GM12873 (cell line): ENCODE measurements around the gene FAM83C.

ENCODE experiments used
- TF ChIP-seq, protein P1 (sequence below): IDR thresholded peaks from 2 replicates; pipeline ENCODE4 v1.5.1; 2012; ENCODE audit warnings: low read depth, mild to moderate bottlenecking, moderate library complexity, low read length, control low read depth; ENCODE audit not compliant: insufficient read depth; ENCODE audit errors: missing control alignments

FAM83C gene

DNA sequence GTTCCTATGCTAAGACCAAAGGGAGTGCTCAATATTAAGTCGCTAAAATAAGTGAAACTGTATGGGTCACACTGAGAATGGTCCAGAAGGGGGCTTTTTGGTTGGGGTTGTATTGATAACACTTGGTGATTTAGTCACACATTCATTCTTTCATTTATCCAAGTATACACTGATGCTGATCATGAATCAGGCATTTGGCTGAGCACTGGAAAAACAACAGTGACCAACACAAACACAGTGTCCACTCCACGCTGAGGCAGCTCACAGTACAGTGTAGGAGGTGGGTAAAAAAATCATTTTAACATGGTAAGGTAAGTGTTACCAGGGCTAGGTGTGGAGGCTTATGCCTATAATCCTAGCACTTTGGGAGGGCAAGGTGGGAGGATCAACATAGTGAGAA is 9.2 kb upstream of the FAM83C start:
- TF ChIP-seq, protein P1, sequence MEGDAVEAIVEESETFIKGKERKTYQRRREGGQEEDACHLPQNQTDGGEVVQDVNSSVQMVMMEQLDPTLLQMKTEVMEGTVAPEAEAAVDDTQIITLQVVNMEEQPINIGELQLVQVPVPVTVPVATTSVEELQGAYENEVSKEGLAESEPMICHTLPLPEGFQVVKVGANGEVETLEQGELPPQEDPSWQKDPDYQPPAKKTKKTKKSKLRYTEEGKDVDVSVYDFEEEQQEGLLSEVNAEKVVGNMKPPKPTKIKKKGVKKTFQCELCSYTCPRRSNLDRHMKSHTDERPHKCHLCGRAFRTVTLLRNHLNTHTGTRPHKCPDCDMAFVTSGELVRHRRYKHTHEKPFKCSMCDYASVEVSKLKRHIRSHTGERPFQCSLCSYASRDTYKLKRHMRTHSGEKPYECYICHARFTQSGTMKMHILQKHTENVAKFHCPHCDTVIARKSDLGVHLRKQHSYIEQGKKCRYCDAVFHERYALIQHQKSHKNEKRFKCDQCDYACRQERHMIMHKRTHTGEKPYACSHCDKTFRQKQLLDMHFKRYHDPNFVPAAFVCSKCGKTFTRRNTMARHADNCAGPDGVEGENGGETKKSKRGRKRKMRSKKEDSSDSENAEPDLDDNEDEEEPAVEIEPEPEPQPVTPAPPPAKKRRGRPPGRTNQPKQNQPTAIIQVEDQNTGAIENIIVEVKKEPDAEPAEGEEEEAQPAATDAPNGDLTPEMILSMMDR = no peak

DNA sequence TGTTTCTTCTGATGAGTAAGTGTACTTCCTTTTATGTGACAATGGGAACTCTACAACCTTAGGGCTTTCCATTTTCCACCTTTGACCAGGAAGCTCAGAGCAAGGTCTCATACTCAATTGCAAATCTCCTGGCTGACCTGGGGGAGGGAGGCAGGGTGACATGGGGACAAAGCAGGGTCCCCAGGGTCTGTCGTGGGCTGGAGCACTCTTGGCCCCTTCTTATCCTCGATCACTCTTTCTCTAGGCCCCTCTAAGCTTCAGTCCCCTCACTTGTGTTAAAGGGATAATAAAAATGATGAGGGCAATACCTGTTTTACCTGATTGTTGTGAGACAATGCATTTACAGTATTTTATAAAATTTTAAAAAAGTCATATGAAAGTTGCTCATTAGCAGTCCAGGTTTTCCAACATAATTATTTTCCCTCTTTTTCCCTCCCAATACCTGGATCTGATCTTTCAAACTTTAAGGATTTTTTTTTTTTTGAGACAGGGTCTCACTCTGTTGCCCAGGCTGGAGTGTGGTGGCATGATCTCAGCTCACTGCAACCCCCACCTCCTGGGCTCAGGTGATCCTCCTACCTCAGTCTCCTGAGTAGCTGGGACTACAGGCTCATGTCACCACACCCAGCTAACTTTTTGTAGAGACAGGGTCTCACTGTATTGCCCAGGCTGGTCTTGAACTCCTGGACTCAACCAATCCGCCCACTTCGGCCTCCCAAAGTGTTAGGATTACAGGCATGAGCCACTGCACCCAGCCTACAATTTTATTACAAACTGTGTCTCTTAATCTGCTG is 8.4 kb upstream of the FAM83C start:
- TF ChIP-seq, protein P1 = no peak

DNA sequence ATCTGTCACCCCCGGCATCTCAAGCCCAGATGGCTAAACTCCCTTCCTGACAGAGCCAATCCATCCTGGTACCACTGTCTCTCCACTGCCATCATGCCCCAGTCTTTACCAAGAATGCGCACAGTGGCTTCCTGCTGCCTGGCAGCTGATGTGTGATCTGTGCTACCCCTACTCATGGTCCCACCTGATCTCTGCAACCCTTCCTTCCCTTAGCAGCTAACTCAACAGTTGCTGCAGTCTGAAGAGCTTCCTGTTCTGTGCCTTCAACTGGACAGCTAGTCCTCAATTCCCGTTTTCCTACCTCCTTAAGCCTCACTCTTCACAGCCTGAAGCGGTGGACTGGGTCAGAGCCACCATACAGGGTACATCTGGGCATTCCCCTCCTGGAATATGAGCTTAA is 7.6 kb upstream of the FAM83C start:
- TF ChIP-seq, protein P1 = no peak

DNA sequence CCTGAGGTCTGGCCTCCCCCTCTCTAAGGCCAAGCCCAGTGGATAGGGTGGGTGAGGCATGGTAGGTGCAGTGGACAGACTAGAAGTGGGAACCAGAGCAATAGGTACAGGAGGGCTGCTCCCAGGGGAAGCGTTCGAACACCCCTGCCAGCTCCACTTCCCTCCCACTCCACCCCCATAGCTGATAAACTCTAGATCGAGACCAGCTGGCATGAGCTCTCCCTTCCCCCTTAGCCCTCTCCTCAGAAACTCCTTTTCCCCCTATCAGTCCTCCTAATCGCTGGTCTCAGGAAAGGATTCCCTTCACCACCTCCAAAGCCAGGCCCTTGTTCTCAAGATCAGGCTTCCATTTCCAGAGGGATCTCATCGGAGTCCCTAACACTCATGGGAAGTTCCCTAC is 6.0 kb upstream of the FAM83C start:
- TF ChIP-seq, protein P1 = no peak

GRCh38 chr20:35297740-35298139 is 5.5 kb upstream of the FAM83C start:
- TF ChIP-seq, protein P1 = no peak

GRCh38 chr20:35297155-35297554 is 4.9 kb upstream of the FAM83C start:
- TF ChIP-seq, protein P1 = no peak

GRCh38 chr20:35296101-35296554 is 3.9 kb upstream of the FAM83C start:
- TF ChIP-seq, protein P1 = no peak
